GM19455 (cell line): ENCODE data around the gene AKT2.
"Not testable (repeated sequence)": the region's sequence is repeated elsewhere in the genome, so short reads cannot be mapped to it uniquely, and the experiment has no call there.

ENCODE experiments used
- ATAC-seq: cut with Tn5 transposase; IDR thresholded peaks from one replicate; pipeline ENCODE4 v1.9.1; 2021; ENCODE audit not compliant: unreplicated experiment

The AKT2 gene

DNA sequence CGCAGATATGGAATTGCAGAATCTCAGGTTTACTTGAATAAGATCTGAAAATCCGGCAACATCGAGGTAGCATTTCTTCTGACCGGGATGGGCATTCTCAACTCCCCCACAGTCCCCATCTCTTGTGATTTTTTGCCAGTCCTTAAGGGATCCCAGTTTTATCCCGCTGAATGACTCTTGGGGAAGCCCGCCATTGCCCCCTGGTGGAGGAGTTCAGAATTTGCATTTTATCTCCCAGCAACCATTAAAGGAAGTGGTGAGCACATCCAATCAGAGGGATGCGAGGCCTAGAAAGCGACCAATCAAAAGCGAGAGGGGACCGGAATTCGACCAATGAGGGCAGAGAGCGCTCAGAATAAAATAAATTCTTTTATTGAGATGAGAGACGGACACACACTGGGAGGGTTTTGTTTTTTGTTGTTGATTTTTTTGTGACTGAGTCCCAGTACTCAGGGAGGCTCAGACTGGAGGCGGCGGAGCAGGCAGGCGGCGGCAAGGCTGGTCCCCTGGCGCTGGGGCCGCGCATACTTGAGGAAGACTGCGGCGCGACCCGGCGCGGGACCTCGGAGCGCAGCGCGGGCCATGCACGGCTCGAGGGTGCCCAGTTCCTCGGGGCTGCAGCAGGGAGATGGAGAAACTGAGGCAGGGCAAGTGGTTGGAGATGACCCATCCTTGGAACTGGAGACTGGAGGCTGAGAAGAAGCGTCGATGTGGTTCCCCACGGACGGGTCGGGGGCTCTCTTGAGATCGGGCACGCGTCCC is 63.1 kb downstream of the AKT2 start:
- no peak for ATAC-seq

GRCh38 chr19:40220674-40221073 is 64.5 kb downstream of the AKT2 start:
- ATAC-seq, result no peak

- ATAC-seq, result no peak
Measured at GRCh38 chr19:40219721-40220276, 65.3 kb downstream of the AKT2 start.

DNA sequence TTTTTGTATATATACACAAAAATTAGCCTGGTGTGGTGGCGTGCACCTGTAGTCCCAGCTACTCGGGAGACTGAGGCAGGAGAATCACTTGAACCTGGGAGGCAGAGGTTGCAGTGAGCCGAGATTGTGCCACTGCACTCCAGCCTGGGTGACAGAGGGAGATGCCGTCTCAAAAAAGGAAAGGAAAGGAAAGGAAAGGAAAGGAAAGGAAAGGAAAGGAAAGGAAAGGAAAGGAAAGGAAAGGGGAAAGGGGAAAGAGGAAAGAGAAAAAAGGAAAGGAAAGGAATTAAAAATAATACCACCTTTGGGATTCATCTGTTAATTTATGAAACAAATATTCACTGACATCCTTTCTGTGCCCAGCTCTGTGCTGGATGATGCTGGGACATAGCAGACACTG is 66.1 kb downstream of the AKT2 start:
- not testable (repeated sequence) for ATAC-seq

DNA sequence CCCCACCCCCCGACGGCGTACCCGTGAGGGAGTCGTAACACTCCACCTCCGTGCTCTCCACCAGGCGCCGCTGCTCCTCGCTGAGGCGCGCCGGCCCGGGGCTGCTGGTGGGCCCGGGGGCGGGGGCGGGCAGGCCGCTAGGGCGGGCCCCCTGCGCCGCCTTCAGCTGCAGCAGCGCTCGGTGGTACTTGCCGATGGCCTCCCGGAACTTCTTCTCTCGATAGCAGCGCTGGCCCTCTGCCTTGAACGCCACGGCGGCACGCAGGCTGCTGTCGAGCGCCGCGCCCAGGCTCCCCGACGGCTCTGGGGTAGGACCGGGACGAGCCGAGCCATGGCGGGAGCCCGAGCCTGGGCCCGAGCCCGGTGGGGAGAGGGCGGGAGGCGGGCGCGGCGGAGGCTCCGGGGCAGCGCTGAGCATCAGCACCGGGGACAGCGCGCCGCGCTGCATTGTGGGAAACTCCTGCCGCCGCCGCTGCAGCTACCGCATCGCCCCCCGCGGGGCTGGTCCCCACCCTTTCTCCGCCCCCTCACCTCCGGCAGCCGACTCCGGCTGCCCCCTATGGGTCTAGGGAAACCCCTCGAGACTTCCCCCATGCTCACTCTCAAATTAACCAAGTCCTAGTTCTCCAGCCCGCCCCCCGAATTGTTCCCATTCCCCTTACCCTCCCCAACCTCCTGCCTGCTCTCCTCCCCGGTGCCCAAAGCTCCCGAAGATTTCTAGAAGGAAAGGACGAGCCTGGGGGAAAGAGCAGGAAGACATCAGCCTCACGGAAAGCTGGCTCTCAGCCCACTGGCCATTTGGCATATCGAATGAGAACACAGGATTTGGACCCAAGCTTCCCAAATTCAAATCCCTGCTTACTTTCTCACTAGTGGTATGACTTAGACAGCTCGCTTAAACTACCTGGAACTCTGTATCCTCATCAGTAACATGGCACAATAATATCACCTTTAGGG is 66.9 kb downstream of the AKT2 start, which contains the start of gene TTC9B:
TTC9B (minus strand) TSS at position 451 of the 957 bp plus-strand sequence; CDS start at position 448, 3 bp downstream.
- no peak for ATAC-seq

GRCh38 chr19:40217027-40217810 is 67.9 kb downstream of the AKT2 start:
- no peak for ATAC-seq

- no peak for ATAC-seq
Measured at GRCh38 chr19:40216777-40217026, 68.4 kb downstream of the AKT2 start.

DNA sequence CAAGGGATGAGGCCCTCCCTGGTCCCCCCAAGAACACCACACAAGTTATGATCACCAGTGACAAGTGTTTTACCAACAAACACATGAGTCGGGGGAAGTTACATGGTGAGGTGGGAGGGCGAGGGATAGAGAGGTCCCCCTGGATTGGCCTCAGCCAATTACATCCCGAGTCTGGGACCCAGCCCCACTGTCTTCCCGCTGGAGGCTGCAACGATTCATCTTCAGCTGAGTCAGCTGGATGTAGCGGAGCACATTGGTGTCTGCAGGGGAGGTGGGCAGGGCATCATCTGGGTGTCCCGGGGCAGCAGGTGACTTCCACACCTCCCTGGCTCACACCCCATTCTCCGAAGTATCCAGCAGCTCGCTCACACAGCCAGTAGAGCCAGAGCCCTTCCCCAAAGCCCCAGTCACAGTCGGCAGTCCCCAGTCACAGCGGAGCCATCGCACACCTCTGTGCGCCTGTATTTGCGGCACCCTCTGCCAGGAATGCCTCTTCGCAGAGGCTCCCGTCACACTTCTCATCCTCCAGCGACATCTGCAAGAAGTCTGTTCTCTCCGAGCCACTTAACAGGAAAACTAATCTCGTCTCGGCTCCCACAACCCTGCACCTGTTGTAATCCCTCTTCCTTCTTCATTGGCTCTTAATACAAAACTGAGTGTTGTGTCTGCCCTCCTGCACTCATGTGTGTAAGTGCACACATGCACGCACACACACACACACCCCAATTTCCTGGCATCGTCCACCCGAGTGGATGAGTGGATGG is 69.0 kb downstream of the AKT2 start:
- no peak for ATAC-seq

DNA sequence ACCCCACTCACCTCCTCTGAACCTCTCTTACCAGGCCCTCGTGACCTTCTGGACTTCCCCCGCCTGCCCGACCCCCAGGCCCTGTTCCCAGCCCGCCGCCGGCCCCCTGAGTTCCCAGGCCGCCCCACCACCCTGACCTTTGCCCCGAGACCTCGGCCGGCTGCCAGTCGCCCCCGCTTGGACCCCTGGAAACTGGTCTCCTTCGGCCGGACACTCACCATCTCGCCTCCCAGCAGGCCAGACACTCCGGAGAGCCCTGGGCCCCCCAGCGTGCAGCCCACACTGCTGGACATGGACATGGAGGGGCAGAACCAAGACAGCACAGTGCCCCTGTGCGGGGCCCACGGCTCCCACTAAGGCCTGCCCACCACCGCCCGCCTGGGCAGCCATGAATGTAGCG is 70.2 kb downstream of the AKT2 start:
- no peak for ATAC-seq

DNA sequence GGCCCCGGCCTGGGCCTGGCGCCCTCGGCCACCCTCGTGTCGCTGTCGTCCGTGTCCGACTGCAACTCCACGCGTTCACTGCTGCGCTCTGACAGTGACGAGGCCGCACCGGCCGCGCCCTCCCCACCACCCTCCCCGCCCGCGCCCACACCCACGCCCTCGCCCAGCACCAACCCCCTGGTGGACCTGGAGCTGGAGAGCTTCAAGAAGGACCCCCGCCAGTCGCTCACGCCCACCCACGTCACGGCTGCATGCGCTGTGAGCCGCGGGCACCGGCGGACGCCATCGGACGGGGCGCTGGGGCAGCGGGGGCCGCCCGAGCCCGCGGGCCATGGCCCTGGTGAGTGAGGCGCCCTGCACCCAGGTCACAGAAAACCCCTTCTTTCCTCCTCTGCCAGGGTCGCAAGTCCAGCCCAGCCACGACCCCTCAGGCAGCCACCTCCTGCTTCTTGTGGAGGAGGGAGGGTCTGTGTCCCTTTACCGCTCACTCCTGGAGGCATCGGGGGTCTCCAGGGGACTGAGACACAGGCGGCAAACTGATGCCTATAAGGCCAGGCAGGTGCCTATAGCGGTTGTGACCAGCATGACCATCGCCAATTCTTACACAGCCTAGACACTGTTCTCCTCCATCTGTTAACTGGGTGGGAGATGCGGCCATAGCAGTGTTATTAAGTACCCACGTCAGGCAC is 71.1 kb downstream of the AKT2 start:
- ATAC-seq, result no peak

DNA sequence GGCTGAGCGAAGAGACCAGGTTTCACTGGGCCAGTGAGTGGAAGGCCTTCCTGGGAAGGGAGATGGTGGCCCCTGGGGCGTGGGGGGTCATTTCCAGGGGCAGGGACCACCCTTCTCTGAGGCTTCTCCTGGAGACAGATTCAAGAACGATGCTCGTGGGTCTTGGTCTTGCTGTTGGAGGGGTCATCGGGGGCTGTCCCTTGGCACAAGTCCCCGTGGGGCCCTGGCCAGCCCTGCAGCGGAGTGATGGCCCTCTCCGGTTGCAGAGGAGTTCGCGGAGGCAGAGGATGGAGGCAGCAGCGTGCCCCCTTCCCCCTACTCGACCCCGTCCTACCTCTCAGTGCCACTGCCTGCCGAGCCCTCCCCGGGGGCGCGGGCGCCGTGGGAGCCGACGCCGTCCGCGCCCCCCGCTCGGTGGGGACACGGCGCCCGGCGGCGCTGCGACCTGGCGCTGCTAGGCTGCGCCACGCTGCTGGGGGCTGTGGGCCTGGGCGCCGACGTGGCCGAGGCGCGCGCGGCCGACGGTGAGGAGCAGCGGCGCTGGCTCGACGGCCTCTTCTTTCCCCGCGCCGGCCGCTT is 71.8 kb downstream of the AKT2 start:
- ATAC-seq, result no peak

DNA sequence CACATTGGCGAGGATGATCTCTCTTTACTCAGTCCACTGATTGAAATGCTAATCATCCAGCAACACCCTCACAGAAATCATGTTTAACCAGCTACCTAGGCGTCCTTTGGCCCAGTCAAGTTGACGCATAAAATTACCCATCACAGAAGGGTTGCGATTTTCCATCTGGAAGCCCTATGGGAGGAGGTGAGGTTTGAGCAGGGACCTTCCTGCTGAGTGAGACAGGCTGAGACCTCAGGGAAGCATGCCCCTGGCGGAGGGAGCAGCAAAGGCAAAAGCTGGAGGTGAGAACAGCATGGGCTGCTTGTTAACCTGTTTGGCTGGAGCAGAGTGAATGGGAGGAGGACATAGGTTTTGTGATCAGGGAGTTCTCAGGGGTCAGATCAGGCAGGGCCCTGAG is 74.3 kb downstream of the AKT2 start:
- no peak for ATAC-seq

DNA sequence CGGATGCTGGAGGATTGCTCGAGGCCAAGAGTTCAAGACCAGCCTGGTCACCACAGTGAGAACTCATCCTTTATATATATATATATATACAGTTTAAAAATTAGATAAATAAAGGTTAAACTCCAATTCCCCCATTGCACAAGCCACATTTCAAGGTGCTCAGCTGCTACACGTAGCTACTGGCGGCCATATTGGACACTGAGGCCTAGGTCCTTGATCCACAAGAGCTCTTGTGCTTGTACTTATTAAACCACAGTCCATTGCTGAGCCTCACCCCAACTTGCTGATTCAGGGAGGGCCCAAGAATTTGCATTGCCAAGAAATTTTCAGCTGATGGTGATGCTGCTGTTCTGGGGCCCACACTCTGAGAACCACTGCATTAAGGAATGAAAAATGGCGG is 76.5 kb downstream of the AKT2 start:
- ATAC-seq, result no peak

GRCh38 chr19:40205760-40206159 is 79.4 kb downstream of the AKT2 start:
- ATAC-seq, result no peak

DNA sequence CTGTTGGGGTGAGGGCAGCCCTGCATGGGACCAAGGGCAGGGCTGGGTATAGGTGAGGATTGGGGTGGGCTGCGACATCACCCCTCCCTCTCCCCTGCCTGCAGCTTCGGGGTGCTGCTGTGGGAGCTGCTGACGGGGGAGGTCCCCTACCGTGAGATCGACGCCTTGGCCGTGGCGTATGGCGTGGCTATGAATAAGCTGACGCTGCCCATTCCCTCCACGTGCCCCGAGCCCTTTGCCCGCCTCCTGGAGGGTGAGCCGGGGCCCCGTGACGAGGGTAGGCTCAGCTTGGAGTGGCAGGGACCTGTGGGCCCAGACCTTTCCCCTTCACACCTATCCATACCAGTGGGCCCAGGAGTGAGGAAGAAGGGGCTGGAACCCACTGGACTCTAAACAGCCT is 80.8 kb downstream of the AKT2 start:
- ATAC-seq, result no peak

- ATAC-seq, result no peak
Measured at GRCh38 chr19:40200341-40201099, 84.6 kb downstream of the AKT2 start.

GRCh38 chr19:40198272-40198990 is 86.7 kb downstream of the AKT2 start:
- no peak for ATAC-seq

- no peak for ATAC-seq
Measured at GRCh38 chr19:40193587-40193849, 91.6 kb downstream of the AKT2 start.
